HepG2 (cell line): ENCODE results near the gene ABCC10. TPM values are rescaled to one million over a fixed set of nuclear protein-coding genes. Genes with fewer than 3 reads are reported as not detected.

Experiments
- ARNTL ChIP-seq: sonication (generic); formaldehyde crosslinking; IDR thresholded peaks from 2 replicates; pipeline ENCODE4 v1.4.0; 2020; ENCODE audit warnings: mild to moderate bottlenecking, missing genetic modification reagents
- FOXJ3 ChIP-seq: sonication (generic); formaldehyde crosslinking; IDR thresholded peaks from 2 replicates; pipeline ENCODE4 v1.4.0; 2020; ENCODE audit warnings: missing genetic modification reagents, mild to moderate bottlenecking, borderline replicate concordance
- GPN1 ChIP-seq: sonication (generic); formaldehyde crosslinking; IDR thresholded peaks from 2 replicates; pipeline ENCODE4 v1.5.1; 2020; ENCODE audit warnings: missing genetic modification reagents, borderline replicate concordance
- HNRNPH1 ChIP-seq: fragments of 200-400 bp; formaldehyde crosslinking; optimal IDR thresholded peaks from 2 replicates; pipeline ENCODE3; 2017; ENCODE audit warnings: mild to moderate bottlenecking, low read depth, low read length
- HOXA7 ChIP-seq: sonication (generic); formaldehyde crosslinking; IDR thresholded peaks from 2 replicates; pipeline ENCODE4 v1.8.1; 2022; ENCODE audit warnings: mild to moderate bottlenecking, missing genetic modification reagents, moderate library complexity
- IKZF4 ChIP-seq: sonication (generic); formaldehyde crosslinking; IDR thresholded peaks from 2 replicates; pipeline ENCODE4 v1.5.1; 2020; ENCODE audit warnings: borderline replicate concordance, mild to moderate bottlenecking, low read depth, missing genetic modification reagents; ENCODE audit errors: not compliant biosample characterization
- KMT2B ChIP-seq: IDR thresholded peaks from 2 replicates; pipeline ENCODE4 v1.6.1; 2016; ENCODE audit warnings: missing genetic modification reagents, missing compliant biosample characterization
- PLRG1 ChIP-seq: fragments of 450-650 bp; conservative IDR thresholded peaks from 2 replicates; pipeline ENCODE4 v1.6.1; 2016
- RBM22 ChIP-seq: fragments of 200-400 bp; formaldehyde crosslinking; optimal IDR thresholded peaks from 2 replicates; pipeline ENCODE3; 2017; ENCODE audit warnings: mild to moderate bottlenecking, low read length, moderate library complexity
- THAP11 ChIP-seq: IDR thresholded peaks from 2 replicates; pipeline ENCODE4 v1.6.1; 2016; ENCODE audit warnings: missing biosample characterization, missing genetic modification reagents
- ZNF138 ChIP-seq: sonication (generic); formaldehyde crosslinking; IDR thresholded peaks from 2 replicates; pipeline ENCODE4 v1.5.0; 2020; ENCODE audit warnings: mild to moderate bottlenecking, low read depth, missing genetic modification reagents
- ZNF83 ChIP-seq: sonication (generic); formaldehyde crosslinking; IDR thresholded peaks from 2 replicates; pipeline ENCODE4 v1.4.0; 2020; ENCODE audit warnings: missing genetic modification reagents, mild to moderate bottlenecking, borderline replicate concordance
- ZNF883 ChIP-seq: sonication (generic); formaldehyde crosslinking; IDR thresholded peaks from 2 replicates; pipeline ENCODE4 v1.5.1; 2020; ENCODE audit warnings: mild to moderate bottlenecking, missing genetic modification reagents; ENCODE audit errors: not compliant biosample characterization
- ZSCAN22 ChIP-seq: sonication (generic); formaldehyde crosslinking; IDR thresholded peaks from 2 replicates; pipeline ENCODE4 v1.4.0; 2020; ENCODE audit warnings: mild to moderate bottlenecking, missing genetic modification reagents
- polyA plus RNA-seq, 8 experiments: library from polyadenylated mRNA; depleted of rRNA in 3 of 8; stranded (reverse) in 7 of 8; unstranded in 1 of 8; fragments of >200 nt; fragmentation: Illumina TruSeq in 4 of 8; extraction: Trizol in 4 of 8; gene quantifications; 2 replicates each; pipeline versions ENCODE4 v1.2.1 to v1.2.3, GENCODE V29; 2011 to 2016; ENCODE audit warnings: low read depth in 4 of 8, missing spikeins in 1 of 8, mixed read lengths in 1 of 8; ENCODE audit not compliant: insufficient read depth in 1 of 8
- total RNA-seq, 5 experiments: library from RNA; depleted of rRNA; stranded (reverse); fragments of >200 nt; fragmentation: Illumina TruSeq; extraction: Trizol; gene quantifications; 2 replicates each; pipeline ENCODE4 v1.2.3, GENCODE V29; 2016; ENCODE audit warnings: low read depth in 1 of 5
- TF ChIP-seq, protein P1 (sequence below): sonication (generic); formaldehyde crosslinking; IDR thresholded peaks from 2 replicates; pipeline ENCODE4 v1.8.1; 2023; ENCODE audit warnings: mild to moderate bottlenecking, inconsistent platforms, moderate library complexity, missing genetic modification reagents, borderline replicate concordance
- TF ChIP-seq, protein P2 (sequence below), 2 experiments: fragments of 450-650 bp in 1 of 2; sonication (generic) in 1 of 2; formaldehyde crosslinking in 1 of 2; IDR thresholded peaks; 2 replicates each; pipeline versions ENCODE4 v1.6.1 to v1.8.0; 2016 to 2022; ENCODE audit warnings: antibody characterized with exemption in 1 of 2, mild to moderate bottlenecking in 1 of 2, missing genetic modification reagents in 1 of 2
- TF ChIP-seq, protein P3 (sequence below): sonication (generic); formaldehyde crosslinking; conservative IDR thresholded peaks from 2 replicates; pipeline ENCODE4 v1.4.0; 2020; ENCODE audit warnings: missing genetic modification reagents
- TF ChIP-seq, protein P4 (sequence below): sonication (generic); IDR thresholded peaks from 2 replicates; pipeline ENCODE4 v1.6.1; 2016; ENCODE audit warnings: low read depth, borderline replicate concordance

The ABCC10 gene
- total and polyA plus RNA-seq, 2 of the 13 experiments (the other 11 are each of a cell fraction or from before 2014, with no cell fraction given): 16.0 to 24.3 TPM

DNA sequence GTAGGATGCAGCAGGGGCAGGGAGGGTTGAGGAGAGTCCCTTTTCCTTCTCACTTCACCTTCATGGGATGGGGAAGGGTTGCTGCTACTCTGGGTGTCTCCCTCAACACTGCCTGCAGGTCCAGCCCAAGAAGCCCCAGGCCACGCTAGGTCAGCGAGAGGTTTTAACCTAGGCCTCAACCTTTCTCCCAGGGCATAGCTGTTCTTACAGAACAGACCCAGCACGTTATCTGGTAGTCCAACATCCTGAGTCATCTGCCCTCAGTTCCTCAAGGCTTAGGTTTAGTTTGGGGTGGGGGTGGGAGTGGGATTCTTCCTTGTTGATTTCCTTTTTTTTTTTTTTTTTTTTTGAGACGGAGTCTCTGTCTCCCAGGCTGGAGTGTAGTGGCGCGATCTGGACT, 67.0 kb downstream of the ABCC10 start (continued):
- TF ChIP-seq FOXJ3 (CRISPR knock-in tag): no peak
- TF ChIP-seq ZNF883 (CRISPR knock-in tag): peak; percentile 34
- 0 out of 2 replicates have a peak, but pooled peaks have one; percentile 44 for TF ChIP-seq ZNF138
- TF ChIP-seq ZSCAN22 (CRISPR knock-in tag): no peak
- TF ChIP-seq GPN1 (CRISPR knock-in tag): no peak
- TF ChIP-seq, protein P1, sequence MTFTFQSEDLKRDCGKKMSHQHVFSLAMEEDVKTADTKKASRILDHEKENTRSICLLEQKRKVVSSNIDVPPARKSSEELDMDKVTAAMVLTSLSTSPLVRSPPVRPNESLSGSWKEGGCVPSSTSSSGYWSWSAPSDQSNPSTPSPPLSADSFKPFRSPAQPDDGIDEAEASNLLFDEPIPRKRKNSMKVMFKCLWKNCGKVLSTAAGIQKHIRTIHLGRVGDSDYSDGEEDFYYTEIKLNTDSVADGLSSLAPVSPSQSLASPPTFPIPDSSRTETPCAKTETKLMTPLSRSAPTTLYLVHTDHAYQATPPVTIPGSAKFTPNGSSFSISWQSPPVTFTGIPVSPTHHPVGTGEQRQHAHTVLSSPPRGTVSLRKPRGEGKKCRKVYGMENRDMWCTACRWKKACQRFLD (CRISPR knock-in tag): 0 out of 2 replicates have a peak, but pooled peaks have one; percentile 52
- 0 out of 2 replicates have a peak, but pooled peaks have one; percentile 3 for TF ChIP-seq KMT2B (CRISPR knock-in tag)
- no peak for TF ChIP-seq ZNF83 (CRISPR knock-in tag)
- TF ChIP-seq, protein P2, sequence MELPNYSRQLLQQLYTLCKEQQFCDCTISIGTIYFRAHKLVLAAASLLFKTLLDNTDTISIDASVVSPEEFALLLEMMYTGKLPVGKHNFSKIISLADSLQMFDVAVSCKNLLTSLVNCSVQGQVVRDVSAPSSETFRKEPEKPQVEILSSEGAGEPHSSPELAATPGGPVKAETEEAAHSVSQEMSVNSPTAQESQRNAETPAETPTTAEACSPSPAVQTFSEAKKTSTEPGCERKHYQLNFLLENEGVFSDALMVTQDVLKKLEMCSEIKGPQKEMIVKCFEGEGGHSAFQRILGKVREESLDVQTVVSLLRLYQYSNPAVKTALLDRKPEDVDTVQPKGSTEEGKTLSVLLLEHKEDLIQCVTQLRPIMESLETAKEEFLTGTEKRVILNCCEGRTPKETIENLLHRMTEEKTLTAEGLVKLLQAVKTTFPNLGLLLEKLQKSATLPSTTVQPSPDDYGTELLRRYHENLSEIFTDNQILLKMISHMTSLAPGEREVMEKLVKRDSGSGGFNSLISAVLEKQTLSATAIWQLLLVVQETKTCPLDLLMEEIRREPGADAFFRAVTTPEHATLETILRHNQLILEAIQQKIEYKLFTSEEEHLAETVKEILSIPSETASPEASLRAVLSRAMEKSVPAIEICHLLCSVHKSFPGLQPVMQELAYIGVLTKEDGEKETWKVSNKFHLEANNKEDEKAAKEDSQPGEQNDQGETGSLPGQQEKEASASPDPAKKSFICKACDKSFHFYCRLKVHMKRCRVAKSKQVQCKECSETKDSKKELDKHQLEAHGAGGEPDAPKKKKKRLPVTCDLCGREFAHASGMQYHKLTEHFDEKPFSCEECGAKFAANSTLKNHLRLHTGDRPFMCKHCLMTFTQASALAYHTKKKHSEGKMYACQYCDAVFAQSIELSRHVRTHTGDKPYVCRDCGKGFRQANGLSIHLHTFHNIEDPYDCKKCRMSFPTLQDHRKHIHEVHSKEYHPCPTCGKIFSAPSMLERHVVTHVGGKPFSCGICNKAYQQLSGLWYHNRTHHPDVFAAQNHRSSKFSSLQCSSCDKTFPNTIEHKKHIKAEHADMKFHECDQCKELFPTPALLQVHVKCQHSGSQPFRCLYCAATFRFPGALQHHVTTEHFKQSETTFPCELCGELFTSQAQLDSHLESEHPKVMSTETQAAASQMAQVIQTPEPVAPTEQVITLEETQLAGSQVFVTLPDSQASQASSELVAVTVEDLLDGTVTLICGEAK (IDR thresholded peaks at IDR 0.05): no peak
- TF ChIP-seq, protein P2 (CRISPR knock-in tag; IDR thresholded peaks at IDR 0.05): no peak
- no peak for TF ChIP-seq THAP11 (CRISPR knock-in tag)
- TF ChIP-seq, protein P3, sequence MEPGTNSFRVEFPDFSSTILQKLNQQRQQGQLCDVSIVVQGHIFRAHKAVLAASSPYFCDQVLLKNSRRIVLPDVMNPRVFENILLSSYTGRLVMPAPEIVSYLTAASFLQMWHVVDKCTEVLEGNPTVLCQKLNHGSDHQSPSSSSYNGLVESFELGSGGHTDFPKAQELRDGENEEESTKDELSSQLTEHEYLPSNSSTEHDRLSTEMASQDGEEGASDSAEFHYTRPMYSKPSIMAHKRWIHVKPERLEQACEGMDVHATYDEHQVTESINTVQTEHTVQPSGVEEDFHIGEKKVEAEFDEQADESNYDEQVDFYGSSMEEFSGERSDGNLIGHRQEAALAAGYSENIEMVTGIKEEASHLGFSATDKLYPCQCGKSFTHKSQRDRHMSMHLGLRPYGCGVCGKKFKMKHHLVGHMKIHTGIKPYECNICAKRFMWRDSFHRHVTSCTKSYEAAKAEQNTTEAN: no peak
- peak; percentile 13; the same call in 1 of the 2 replicates for TF ChIP-seq ARNTL (CRISPR knock-in tag)
- TF ChIP-seq RBM22: no peak
- no peak for TF ChIP-seq HOXA7 (CRISPR knock-in tag)
- TF ChIP-seq, protein P4, sequence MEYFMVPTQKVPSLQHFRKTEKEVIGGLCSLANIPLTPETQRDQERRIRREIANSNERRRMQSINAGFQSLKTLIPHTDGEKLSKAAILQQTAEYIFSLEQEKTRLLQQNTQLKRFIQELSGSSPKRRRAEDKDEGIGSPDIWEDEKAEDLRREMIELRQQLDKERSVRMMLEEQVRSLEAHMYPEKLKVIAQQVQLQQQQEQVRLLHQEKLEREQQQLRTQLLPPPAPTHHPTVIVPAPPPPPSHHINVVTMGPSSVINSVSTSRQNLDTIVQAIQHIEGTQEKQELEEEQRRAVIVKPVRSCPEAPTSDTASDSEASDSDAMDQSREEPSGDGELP: no peak
- TF ChIP-seq HNRNPH1: no peak
- TF ChIP-seq IKZF4 (CRISPR knock-in tag): peak; percentile 49
- TF ChIP-seq PLRG1: no peak
